GM18508 (cell line): ENCODE measurements around the gene TTC39A.

Source experiments
- ATAC-seq: cut with Tn5 transposase; IDR thresholded peaks from one replicate; pipeline ENCODE4 v1.9.1; 2021; ENCODE audit warnings: moderate number of reproducible peaks; ENCODE audit not compliant: insufficient read depth, unreplicated experiment

Gene TTC39A

GRCh38 chr1:51317798-51318197 is 12.6 kb downstream of the TTC39A start:
- ATAC-seq: no peak

- no peak for ATAC-seq
Observed at GRCh38 chr1:51316846-51317120, 13.6 kb downstream of the TTC39A start.

GRCh38 chr1:51316113-51316845 is 14.1 kb downstream of the TTC39A start:
- no peak for ATAC-seq

GRCh38 chr1:51314974-51315373 is 15.4 kb downstream of the TTC39A start:
- ATAC-seq: no peak

- ATAC-seq: no peak
Observed at GRCh38 chr1:51313961-51314777, 16.2 kb downstream of the TTC39A start.

- ATAC-seq: no peak
Observed at GRCh38 chr1:51313268-51313852, 17.0 kb downstream of the TTC39A start.

- no peak for ATAC-seq
Observed at GRCh38 chr1:51312718-51313117, 17.6 kb downstream of the TTC39A start.

- ATAC-seq: no peak
Observed at GRCh38 chr1:51311826-51312225, 18.5 kb downstream of the TTC39A start.

GRCh38 chr1:51310871-51311613 is 19.3 kb downstream of the TTC39A start:
- no peak for ATAC-seq

GRCh38 chr1:51309291-51309690 is 21.1 kb downstream of the TTC39A start:
- ATAC-seq: no peak

- no peak for ATAC-seq
Observed at GRCh38 chr1:51308636-51309035, 21.7 kb downstream of the TTC39A start.

- no peak for ATAC-seq
Observed at GRCh38 chr1:51306950-51307349, 23.4 kb downstream of the TTC39A start.

GRCh38 chr1:51305371-51305823 is 25.0 kb downstream of the TTC39A start:
- no peak for ATAC-seq

GRCh38 chr1:51304360-51304759 is 26.0 kb downstream of the TTC39A start:
- ATAC-seq: no peak

- no peak for ATAC-seq
Observed at GRCh38 chr1:51303751-51304251, 26.6 kb downstream of the TTC39A start.

- ATAC-seq: no peak
Observed at GRCh38 chr1:51303315-51303714, 27.0 kb downstream of the TTC39A start.

- ATAC-seq: no peak
Observed at GRCh38 chr1:51302746-51303145, 27.6 kb downstream of the TTC39A start.

GRCh38 chr1:51302270-51302669 is 28.1 kb downstream of the TTC39A start:
- no peak for ATAC-seq

GRCh38 chr1:51301844-51302162 is 28.6 kb downstream of the TTC39A start:
- ATAC-seq: no peak

- no peak for ATAC-seq
Observed at GRCh38 chr1:51301152-51301843, 29.1 kb downstream of the TTC39A start.
